Measurements from ENCODE around the gene USP22. TPM values are rescaled to one million over a fixed set of nuclear protein-coding genes. Genes with fewer than 3 reads are reported as not detected.
"Not testable (repeated sequence)": the region's sequence is repeated elsewhere in the genome, so short reads cannot be mapped to it uniquely, and the experiment has no call there.

USP22 gene
- total RNA-seq, 1 donor from 2014 or later: 257 TPM

DNA sequence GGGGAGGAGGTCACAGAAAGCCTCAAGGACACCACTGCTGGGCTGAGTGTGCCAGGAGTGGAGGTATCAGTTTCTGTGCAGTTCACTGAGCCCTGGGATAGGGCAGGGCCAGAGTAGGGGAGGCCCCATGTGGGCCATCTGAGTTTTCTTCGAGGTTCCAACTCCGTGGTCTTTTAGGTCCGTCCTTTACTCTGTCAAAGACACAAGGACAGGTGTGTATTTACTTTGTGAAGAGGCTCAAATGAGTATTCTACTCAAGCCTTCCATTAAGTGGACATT, 59.5 kb downstream of the USP22 start:
- TF ChIP-seq CTCF (IDR thresholded peaks at IDR 0.05): no peak
- H3K4me1 Mint-ChIP-seq (ENCODE audit: unreplicated experiment): peaks cover 2% of the 10 kb centered on the region
- no peak overlapping the region for H3K27ac Mint-ChIP-seq (ENCODE audit: unreplicated experiment)
- no peaks in the 10 kb centered on the region for H3K27me3 Mint-ChIP-seq (ENCODE audit: unreplicated experiment)
- H3K36me3 Mint-ChIP-seq (ENCODE audit: unreplicated experiment): peaks cover 35% of the 10 kb centered on the region
- DNase-seq (ENCODE audit: extremely low spot score, unreplicated experiment): peak; percentile 56
- H3K9me3 Mint-ChIP-seq (ENCODE audit: unreplicated experiment): no peaks in the 10 kb centered on the region
- H3K4me3 Mint-ChIP-seq (ENCODE audit: unreplicated experiment): no peak overlapping the region

- Mint-ChIP-seq H3K27me3 (ENCODE audit: unreplicated experiment) (no peaks in the 10 kb centered on the region), H3K36me3 (ENCODE audit: unreplicated experiment) (peaks cover 35% of the 10 kb centered on the region), H3K9me3 (ENCODE audit: unreplicated experiment) (no peaks in the 10 kb centered on the region), H3K4me3 (ENCODE audit: unreplicated experiment) (no peak overlapping the region), H3K27ac (ENCODE audit: unreplicated experiment) (no peak overlapping the region), H3K4me1 (ENCODE audit: unreplicated experiment) (peaks cover 4% of the 10 kb centered on the region)
- DNase-seq (ENCODE audit: extremely low spot score, unreplicated experiment): peak; percentile 56
- TF ChIP-seq CTCF (IDR thresholded peaks at IDR 0.05): no peak
Measured at GRCh38 chr17:20982589-20983358, 60.0 kb downstream of the USP22 start.

DNA sequence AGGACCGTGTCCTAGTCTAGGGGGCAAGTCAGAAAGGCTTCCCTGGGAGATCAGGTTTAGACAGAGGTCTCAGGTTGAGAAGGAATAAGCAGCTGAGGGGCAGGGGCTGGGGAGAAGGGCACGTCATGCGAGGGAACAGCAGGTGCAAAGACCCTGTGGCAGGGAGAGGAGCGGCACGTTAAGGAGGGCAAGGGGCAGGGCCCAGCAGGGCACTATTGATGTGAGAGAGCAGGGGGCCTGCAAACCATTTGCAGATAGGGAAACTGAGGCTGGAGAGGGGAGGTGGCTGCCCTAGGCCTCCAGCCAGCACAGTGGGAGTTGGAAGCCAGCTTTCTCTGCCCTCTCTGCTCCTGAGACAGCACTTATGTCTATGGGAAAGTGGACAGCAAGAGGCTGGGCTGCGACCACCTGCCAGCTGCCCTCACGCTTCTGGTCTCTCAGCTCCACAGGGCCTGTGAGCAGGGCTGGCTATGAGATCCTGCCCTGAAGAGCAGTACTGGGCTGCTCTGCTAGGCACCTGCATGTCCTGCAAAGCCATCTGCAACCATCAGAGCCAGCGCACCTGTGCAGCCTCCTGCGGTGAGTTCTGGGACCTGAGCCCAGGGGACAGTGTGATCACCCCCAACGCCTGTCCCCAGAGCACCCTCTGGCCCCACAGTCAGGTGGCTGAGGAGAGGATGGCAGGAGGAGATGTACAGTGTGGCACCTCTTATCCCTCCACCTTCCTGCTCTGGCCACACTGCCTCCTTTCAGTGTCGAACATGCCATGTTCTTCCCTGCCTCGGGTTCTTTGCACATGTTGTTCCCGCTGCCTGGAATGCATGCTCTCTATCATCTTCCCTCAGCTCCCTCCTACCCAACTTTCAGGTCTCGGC, 61.5 kb downstream of the USP22 start:
- peak; percentile 75 for DNase-seq (ENCODE audit: extremely low spot score, unreplicated experiment)
- no peak overlapping the region for H3K27ac Mint-ChIP-seq (ENCODE audit: unreplicated experiment)
- no peaks in the 10 kb centered on the region for H3K9me3 Mint-ChIP-seq (ENCODE audit: unreplicated experiment)
- TF ChIP-seq CTCF (IDR thresholded peaks at IDR 0.05): no peak
- H3K4me3 Mint-ChIP-seq (ENCODE audit: unreplicated experiment): no peak overlapping the region
- no peaks in the 10 kb centered on the region for H3K27me3 Mint-ChIP-seq (ENCODE audit: unreplicated experiment)
- H3K4me1 Mint-ChIP-seq (ENCODE audit: unreplicated experiment): peaks cover 16% of the 10 kb centered on the region
- peaks cover 37% of the 10 kb centered on the region for H3K36me3 Mint-ChIP-seq (ENCODE audit: unreplicated experiment)

DNA sequence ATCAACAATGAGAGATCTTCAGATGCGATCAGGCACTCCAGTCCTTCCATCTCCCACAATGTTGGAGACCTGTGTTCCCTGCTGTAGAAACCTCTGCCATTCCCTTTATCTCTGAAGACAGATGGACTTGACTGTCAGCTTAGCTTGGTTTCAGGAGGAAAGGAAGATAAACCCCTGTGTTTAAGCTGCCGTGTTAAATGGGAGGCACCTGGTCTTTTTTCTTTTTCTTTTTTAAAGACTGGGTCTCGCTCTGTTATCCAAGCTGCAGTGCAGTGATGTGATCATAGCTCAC, 63.1 kb downstream of the USP22 start:
- Mint-ChIP-seq H3K36me3 (ENCODE audit: unreplicated experiment) (peaks cover 46% of the 10 kb centered on the region), H3K4me1 (ENCODE audit: unreplicated experiment) (peaks cover 23% of the 10 kb centered on the region), H3K27me3 (ENCODE audit: unreplicated experiment) (no peaks in the 10 kb centered on the region), H3K9me3 (ENCODE audit: unreplicated experiment) (no peaks in the 10 kb centered on the region), H3K27ac (ENCODE audit: unreplicated experiment) (no peak overlapping the region), H3K4me3 (ENCODE audit: unreplicated experiment) (no peak overlapping the region)
- TF ChIP-seq CTCF (IDR thresholded peaks at IDR 0.05): no peak
- no peak for DNase-seq (ENCODE audit: extremely low spot score, unreplicated experiment)

DNA sequence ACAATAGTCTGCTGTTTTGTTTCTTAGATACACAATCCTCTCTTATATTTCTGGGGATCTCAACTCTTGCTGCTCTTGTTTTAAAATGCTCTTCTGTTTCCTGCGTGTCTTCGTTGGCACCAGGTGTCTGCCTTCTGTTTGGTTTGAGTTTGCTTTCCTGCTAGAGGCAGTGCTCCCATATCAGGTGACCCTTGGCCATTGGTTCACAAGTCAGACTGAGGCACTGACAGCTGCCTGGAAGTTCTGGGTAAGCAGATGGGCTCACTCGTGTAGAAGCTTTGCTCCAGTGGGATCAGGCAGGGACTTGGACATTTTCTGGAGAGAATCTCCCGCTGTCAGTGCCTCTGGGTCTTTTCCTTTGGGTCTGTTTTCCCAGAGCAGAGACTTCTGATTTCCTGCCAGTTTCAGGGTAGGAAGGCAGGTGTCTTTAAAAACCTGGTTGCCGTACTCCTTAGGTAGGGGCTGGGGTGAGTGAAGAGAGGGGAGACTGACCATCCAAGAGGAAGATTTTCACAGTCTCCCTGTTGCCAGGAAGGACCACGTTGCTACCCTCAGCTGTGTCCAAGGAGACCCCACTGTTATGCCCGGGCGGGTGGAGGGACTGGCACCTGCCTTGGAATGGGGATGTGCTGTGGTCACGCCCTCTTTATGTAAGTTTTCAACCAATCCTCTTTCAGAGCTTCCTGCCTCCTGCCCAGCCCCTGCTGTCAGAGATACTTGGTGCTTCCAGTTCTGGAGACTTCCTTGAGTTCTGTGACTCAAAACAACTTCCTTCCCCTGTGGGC, 63.6 kb downstream of the USP22 start:
- not testable (repeated sequence) for H3K27ac Mint-ChIP-seq (ENCODE audit: unreplicated experiment); H3K4me3 Mint-ChIP-seq (ENCODE audit: unreplicated experiment); H3K9me3 Mint-ChIP-seq (ENCODE audit: unreplicated experiment); H3K27me3 Mint-ChIP-seq (ENCODE audit: unreplicated experiment); DNase-seq (ENCODE audit: extremely low spot score, unreplicated experiment)
- peaks cover 24% of the 10 kb centered on the region for H3K4me1 Mint-ChIP-seq (ENCODE audit: unreplicated experiment)
- peaks cover 48% of the 10 kb centered on the region for H3K36me3 Mint-ChIP-seq (ENCODE audit: unreplicated experiment)

DNA sequence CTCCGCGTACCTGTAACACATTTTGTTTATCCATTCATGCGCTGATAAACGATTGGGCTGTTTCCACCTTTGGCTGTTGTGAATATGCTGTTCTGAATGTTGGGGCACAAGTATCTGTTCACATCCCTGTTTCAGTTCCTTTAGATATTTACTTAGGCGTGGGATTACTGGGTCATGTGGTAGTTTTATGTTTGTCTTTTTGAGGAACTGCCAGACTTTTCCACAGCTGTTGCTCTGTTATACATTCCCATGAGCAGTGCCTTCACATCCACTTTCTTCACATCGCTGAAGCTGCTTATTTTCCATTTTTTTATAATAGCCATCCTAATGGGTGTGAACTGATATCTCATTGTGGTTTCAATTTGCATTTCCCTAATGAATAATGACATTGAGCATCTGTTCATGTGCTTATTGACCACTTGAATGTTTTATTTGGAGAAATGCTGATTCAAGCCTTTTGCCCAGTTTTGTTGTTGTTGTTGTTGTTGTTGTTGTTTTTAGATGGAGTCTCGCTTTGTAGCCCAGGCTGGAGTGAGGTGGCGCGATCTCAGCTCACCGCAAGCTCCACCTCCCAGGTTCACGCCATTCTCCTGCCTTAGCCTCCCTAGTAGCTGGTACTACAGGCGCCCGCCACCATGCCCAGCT, 65.1 kb downstream of the USP22 start:
- not testable (repeated sequence) for DNase-seq (ENCODE audit: extremely low spot score, unreplicated experiment); H3K9me3 Mint-ChIP-seq (ENCODE audit: unreplicated experiment); H3K4me3 Mint-ChIP-seq (ENCODE audit: unreplicated experiment); H3K27me3 Mint-ChIP-seq (ENCODE audit: unreplicated experiment)
- peaks cover 24% of the 10 kb centered on the region for H3K4me1 Mint-ChIP-seq (ENCODE audit: unreplicated experiment)
- peaks cover 55% of the 10 kb centered on the region for H3K36me3 Mint-ChIP-seq (ENCODE audit: unreplicated experiment)
- H3K27ac Mint-ChIP-seq (ENCODE audit: unreplicated experiment): peak overlapping the region; percentile 33

All from osteocyte (in vitro differentiated cells).